ENCODE results near the gene NR2F1.
"Not testable (repeated sequence)": the region's sequence is repeated elsewhere in the genome, so short reads cannot be mapped to it uniquely, and the experiment has no call there.

The NR2F1 gene

GRCh38 chr5:93582677-93583438 is at the start of gene NR2F1:
Gene NR2F1, plus strand, starts transcription at chr5:93583222. Its CDS starts 1,802 bp downstream, at chr5:93585024.
- DNase-seq, result peak; percentile 51

DNA sequence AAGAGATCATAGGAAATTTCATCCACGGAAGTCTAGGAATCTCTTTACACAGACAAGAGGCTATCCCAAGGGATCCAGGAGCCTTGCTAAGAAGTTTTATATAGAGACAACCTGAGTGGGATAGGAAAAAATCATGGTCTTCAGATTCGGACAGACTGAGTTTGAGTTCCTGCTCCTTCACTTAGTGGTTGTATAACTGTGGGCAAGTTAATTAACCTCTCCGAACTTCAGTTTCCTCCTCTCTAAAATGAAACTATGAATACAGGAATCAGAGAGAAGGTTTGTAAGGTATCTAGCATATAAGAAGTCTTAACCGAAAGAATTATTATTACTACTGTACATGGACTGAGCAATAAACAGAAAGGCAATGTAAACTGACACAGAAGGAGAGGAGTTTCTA is 37.1 kb upstream of the NR2F1 start:
- DNase-seq, result no peak

DNA sequence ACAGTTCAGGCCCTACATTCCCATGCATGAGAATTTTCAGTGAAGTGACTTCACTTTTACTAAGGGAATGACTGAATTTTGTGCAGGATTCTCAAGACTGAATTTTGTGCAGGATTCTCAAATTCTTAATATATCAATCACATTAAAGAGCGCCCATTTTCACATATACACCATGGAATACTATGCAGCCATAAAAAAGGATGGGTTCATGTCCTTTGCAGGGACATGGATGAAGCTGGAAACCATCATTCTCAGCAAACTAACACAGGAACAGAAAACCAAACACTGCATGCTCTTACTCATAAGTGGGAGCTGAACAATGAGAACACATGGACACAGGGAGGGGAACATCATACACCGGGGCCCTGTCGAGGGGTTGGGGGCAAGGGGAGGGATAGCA is 33.4 kb upstream of the NR2F1 start:
- DNase-seq, result not testable (repeated sequence)

DNA sequence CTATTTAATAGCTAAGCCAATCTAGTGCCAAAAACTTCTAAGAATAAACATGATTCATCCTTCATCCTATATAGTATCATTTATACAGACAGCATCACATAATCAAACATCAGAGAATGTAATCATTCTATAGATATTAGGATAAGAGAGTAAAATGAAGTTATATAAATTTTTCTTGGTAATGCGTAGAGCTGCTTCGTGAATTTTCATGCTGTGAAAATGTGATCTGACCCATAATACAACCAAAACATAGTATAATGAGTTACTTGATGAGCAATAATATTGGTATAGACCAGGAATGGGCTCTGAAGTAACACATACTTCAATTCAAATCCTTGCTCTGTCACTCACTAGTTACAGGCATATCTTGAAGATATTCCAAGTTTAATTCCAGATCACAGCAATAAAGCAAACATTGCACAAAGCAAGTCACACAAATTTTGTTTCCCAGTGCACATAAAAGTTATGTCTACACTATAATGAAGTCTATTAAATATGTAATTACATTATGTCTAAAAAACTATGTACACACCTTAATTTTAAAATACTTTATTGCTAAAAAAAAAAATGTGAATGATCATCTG is 25.9 kb upstream of the NR2F1 start:
- DNase-seq, result no peak

DNA sequence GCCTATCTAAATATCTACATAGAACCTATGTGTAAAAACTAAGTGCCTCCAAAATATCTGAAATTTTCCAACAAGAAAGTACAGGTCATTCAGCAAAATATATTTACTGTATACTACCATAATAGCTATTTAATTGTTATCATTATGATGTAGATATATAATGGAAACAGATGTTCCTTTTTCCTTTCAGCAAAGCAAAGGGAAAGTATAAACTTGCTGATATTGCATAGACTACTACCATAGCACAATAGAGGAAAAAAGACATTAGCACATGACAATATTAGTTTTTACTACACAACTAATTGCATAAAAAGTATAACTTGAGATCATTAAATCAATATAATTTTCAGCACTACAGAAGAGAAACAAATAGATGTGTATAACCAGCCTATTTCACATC is 16.9 kb upstream of the NR2F1 start:
- no peak for DNase-seq

DNA sequence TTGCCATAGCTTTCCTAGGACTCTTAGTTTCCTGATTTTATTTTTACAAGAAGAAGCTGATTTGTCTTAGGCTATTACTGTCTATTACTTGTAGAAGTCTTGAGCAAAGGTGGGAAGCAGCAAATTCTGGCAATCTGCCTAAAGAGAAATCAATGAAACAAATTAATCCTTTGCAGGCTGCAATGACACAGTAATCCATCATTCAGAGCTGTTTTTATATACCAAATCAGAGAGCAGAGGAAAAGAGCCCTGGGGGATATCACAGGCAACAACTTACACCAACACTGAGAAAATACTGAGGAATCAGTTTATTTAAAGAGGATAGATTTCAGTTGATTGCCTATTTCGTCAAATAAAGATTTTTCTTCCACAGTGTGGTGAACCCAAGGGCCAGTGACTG is 15.6 kb upstream of the NR2F1 start:
- no peak for DNase-seq

- no peak for DNase-seq
These were observed 13.5 kb upstream of the NR2F1 start for GRCh38 chr5:93569300-93570160.

DNA sequence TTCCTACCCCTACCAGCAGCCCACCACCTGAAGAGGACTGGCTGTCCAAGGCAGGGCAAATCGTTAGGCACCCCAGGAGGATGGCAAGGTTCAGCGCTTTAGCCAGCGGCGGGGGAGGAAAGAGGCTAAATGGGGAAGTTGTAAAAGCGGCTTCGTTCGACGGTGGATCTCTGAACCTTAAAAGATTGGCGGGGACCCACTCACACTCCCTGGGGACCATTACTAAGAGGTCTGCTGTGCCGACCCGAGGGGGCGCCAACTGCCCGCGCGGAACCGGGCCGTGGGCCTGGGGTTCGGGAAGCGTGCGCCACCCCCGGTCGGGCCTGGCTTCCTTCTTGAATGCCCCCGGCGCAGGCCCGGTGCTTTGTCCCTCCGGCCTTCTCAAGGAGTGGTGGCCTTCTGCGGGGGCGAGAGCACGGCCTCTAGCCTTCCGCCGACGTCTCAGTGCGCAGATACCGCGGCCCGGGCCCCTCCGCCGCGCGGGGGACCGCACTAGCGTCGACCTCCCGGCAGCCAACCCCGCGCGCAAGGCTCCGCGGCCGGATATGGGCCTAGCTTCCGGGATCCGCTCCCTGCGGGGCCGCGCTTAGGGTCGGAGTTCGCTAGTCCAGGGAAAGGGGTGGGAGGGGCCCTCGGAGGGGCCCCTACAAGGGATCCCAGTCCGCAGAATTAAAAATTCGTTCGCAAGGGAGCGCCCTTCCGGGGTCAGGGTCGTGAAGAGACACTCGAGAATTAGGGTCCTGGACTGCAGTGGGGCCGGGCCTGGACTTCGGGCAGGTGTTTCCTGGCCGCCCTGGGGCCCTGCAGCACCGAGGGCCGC is 12.5 kb upstream of the NR2F1 start:
- DNase-seq, result no peak

DNA sequence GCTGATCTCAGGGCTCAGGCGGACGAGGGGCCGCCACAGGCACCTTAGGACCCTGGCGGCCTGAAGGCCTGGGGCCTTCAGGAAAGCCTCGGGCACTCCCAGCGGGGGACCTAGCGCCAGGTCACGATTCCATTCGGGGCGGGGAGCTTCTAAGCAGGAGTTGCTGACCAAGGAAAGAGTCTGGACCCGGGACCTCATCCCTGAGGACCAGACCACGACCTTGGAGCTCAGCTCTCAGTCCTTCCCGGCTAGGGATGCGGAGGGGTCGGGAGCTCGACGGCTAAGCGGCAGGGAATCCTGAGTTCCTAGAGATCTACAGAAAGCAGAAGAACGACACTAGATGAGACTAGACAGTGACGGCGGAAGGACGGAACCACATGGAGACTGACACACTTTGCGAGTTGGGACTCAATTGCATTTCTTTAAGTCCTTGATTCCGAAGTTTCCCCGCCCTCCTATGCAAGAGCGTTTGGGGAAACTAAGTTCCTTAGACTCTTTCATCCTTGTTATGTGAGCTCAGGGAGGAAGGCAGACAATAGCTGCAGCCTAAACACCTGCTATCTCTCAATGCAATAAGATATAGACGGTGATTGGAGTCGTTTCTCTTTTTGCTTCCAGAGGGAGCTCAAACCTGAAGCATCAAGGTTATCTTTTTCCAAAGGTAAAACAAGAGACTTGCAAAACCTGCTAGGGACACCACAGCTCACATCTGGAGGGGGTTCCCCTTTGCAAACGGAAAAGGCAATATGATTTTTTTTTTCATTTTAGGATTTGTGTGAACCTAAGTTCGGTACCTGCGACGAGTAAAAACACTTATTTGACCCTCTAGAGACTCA is 11.7 kb upstream of the NR2F1 start:
- DNase-seq, result no peak

DNA sequence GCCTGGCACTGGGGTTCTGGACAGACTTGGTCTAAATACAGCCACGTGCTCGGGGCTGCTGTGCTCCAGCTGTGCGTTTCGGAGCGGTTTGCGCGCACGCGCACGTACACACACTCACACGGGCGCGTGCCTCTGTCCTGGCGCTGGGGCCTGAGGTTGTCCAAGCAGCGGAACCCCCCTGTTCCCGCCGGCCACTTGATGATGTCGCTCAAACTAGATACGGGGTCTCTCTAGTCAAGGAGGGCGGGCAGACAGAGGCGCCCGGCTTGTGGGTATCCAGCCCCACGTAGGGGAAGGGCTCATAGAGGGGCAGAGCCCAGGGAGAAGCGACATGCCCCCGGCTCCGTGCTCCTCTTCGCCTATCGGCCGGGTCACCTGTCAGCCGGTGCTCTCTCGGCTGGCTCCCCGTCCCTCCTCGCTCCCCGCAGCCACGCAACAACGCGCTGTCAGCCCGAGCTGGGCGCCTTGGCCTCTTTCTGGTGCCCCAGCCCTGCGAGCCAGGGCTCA is 10.9 kb upstream of the NR2F1 start:
- DNase-seq, result no peak

DNA sequence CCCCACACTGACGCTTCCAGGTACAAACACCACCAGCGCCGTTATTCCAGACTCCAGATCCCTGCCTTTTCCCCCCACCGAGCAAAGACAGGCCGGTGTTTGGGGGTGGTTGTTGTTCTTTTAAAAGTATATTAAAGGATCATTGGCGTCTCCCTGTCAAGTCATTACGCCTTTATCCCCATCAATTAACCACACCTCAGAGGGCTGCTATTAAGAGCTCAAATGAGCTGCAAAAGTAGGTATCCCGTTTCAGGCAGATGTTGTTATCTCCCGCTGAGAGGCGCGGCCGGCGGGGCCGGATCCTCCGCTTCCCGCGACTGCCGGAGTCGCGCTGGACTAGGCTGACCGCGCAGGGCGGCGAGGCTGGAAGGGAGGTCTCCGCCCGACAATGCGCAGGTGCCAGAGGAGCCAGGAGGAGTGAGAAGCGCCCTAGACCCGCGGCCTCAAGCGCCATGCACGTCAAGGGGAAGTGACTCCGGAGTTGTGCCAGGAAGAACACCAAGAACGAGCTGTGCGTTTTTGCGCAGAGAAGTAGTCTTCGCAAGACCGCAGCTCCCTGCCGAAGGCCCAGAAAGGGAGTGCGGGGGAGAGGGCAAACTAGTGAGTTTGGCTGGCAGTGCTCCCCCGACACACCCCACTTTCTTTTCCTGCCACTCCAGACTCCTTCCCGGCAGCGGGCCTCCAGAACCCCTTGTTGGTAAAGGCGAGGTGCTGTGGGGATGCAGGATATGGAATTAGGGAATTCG is 10.2 kb upstream of the NR2F1 start:
- DNase-seq, result peak; percentile 47

DNA sequence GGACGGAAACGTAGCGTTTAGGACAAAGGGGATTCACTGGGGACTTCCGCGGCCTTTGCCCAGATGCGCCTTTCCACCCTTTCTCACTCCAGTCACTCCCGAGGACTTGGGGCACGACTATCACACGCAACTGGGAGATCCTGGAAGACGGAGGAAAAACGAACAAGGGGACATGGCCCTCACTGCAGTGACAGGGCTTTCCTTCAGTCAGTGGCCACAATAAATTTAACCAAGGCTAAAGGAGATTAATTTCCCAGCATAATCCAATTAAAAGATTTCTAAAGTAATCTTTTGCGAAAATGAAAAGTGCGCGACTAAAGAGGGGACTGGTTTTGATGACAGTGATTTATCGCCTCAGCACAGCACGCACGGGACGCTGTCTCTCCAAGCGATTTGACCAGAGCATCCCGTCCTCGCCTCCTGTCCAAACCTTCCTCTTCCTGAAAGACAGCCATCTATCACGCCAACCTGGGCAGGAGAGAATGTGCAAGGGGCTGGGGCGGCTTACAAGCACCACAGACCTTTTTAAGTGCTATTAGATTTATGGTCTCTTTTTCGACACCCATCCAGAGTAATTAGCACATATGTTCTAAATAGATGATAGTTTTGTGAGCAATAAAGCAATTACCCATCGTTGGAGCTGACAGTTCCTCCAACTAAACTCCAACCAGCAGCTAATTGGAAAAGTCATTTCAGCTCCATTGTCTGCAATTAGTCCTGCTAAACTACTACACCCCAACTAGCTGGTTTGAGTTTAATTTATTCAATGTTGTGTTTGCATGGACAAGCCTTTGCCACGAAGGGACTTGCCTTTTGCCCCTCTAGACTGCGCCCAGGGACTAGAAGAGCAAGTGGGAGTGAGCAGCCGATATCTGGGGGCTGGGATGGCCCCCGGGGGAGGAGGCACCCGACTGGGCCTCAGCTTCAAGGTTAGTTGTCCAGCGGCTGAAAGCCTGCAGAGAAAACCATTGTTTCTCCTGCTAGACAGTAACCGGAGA is 9.4 kb upstream of the NR2F1 start:
- DNase-seq, result no peak

GRCh38 chr5:93574491-93575305 is 8.3 kb upstream of the NR2F1 start:
- DNase-seq, result no peak

DNA sequence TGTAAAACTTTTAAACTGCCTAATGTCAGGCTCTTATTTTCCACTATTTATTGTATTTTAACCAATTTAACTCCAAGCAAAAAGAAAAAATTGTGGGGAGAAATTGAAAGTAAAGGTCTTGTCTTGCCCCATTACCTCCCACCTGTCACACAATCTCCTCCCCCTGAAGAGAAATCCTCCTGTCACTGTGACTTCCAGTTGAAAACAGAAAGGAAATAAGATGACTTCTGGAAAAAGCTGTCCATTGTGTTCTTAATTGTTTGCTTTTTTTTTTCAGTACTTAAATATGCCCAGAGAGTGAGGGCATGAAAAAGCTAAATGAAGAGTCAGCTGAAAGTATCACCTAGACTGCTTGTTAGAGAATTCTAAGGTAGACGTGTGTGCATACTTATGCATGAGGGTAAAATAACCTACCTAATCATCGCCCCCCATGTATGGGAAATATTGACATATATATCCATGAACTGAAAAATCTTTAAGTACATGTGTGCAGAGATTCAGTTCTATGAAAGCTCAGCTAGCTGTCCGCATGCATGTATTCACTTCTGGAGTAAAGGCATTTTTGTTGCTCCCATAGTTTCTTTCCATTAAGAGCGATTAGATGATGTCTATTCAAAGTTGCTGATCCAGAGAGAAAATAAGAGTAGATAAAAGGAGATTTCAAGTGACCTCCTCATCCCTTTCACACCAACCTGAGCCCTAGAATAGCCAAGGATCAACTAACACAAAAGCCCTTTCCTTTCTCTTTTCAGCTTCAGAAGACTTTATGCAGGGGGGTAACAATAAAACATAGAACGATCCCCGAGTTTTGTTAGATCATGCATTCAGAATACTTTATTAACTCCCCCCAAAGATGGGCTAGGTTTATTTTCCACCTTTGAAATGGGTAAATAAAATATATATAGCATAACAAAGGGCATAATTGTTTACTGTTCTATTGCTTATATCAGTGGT is 7.3 kb upstream of the NR2F1 start:
- DNase-seq, result no peak

- DNase-seq, result no peak
These were observed 5.8 kb upstream of the NR2F1 start for GRCh38 chr5:93576994-93577853.
